ENCODE data around the gene IPO13.

GRCh38 chr1:44010935-44011471 is 64.3 kb downstream of the IPO13 start:
- TF ChIP-seq CTCF (IDR thresholded peaks at IDR 0.05 in 4 of 5, conservative IDR thresholded peaks at IDR 0.05 in 1 of 5) (no peak), POLR2A (IDR thresholded peaks at IDR 0.05) (no peak)

Measured in gastrocnemius medialis (tissue), 4 donors.